Testis (tissue), 2 donors: ENCODE measurements around the gene SMOC1.

Experiments
- POLR2A ChIP-seq: fragments of 450-650 bp; IDR thresholded peaks from one replicate; pipeline ENCODE4 v1.6.1; 2017; ENCODE audit warnings: antibody characterized with exemption, mild to moderate bottlenecking, moderate library complexity
- TF ChIP-seq, protein P1 (sequence below), 3 experiments: fragments of 450-650 bp in 2 of 3; fragments of 200-600 bp in 1 of 3; sonication (generic) in 1 of 3; IDR thresholded peaks; one replicate each; pipeline ENCODE4 v1.5.1; 2016 to 2019; ENCODE audit warnings: antibody characterized with exemption in 3 of 3, mild to moderate bottlenecking in 2 of 3, moderate library complexity in 1 of 3

GRCh38 chr14:69916396-69916795 is 37.2 kb downstream of the SMOC1 start:
- no peak for TF ChIP-seq POLR2A
- TF ChIP-seq, protein P1, sequence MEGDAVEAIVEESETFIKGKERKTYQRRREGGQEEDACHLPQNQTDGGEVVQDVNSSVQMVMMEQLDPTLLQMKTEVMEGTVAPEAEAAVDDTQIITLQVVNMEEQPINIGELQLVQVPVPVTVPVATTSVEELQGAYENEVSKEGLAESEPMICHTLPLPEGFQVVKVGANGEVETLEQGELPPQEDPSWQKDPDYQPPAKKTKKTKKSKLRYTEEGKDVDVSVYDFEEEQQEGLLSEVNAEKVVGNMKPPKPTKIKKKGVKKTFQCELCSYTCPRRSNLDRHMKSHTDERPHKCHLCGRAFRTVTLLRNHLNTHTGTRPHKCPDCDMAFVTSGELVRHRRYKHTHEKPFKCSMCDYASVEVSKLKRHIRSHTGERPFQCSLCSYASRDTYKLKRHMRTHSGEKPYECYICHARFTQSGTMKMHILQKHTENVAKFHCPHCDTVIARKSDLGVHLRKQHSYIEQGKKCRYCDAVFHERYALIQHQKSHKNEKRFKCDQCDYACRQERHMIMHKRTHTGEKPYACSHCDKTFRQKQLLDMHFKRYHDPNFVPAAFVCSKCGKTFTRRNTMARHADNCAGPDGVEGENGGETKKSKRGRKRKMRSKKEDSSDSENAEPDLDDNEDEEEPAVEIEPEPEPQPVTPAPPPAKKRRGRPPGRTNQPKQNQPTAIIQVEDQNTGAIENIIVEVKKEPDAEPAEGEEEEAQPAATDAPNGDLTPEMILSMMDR (IDR thresholded peaks at IDR 0.05), result no peak
